A673 (cell line): ENCODE data around the gene USP27X. TPM values are rescaled to one million over a fixed set of nuclear protein-coding genes. Genes with fewer than 3 reads are reported as not detected.

ENCODE experiments used
- BruUV-seq: library from RNA; stranded (reverse); fragments of 400-500 nt; replicated peaks from 2 replicates; lab custom pipeline; 2021; lab: Mats Ljungman, UMichigan
- CTCF ChIA-PET: fragments of 300-600 bp; sonication (Branson Sonifier 250); formaldehyde crosslinking; loops from one replicate; lab custom pipeline; 2022; ENCODE audit warnings: antibody characterized with exemption; lab: Charles Lee
- POLR2A ChIA-PET: fragments of 300-600 bp; sonication (Branson Sonifier 250); formaldehyde crosslinking; loops from one replicate; lab custom pipeline; 2022; ENCODE audit warnings: antibody characterized with exemption; ENCODE audit not compliant: low non-redundant PET; lab: Charles Lee
- DNase-seq: peaks from one replicate; pipeline ENCODE4 v3.0.0-alpha.2; 2015; ENCODE audit warnings: low spot score
- H3K27ac ChIP-seq: fragments of 200-600 bp; sonication (generic); 2 replicates; pipeline ENCODE4 v1.5.1; 2016; ENCODE audit warnings: mixed run types, low read depth, mild to moderate bottlenecking, mixed read lengths, antibody characterized with exemption, low read length; ENCODE audit not compliant: poor library complexity, severe bottlenecking
- H3K27me3 ChIP-seq: fragments of 200-600 bp; sonication (generic); replicated peaks from 2 replicates; pipeline ENCODE4 v1.6.1; 2017; ENCODE audit warnings: mixed run types, low read depth, mild to moderate bottlenecking, mixed read lengths, antibody characterized with exemption, low read length; ENCODE audit not compliant: insufficient read depth, poor library complexity
- H3K36me3 ChIP-seq: fragments of 200-600 bp; sonication (generic); 2 replicates; pipeline ENCODE4 v1.6.1; 2016; ENCODE audit warnings: mixed run types, mild to moderate bottlenecking, mixed read lengths, antibody characterized with exemption, low read length; ENCODE audit not compliant: insufficient read depth, poor library complexity, severe bottlenecking
- H3K4me1 ChIP-seq: fragments of 200-600 bp; sonication (generic); 2 replicates; pipeline ENCODE4 v1.6.1; 2017; ENCODE audit warnings: mixed run types, mild to moderate bottlenecking, mixed read lengths, antibody characterized with exemption, low read length; ENCODE audit not compliant: insufficient read depth, poor library complexity, severe bottlenecking
- H3K4me3 ChIP-seq: fragments of 200-600 bp; sonication (generic); 2 replicates; pipeline ENCODE4 v1.5.1; 2016; ENCODE audit warnings: low read depth, mixed run types, mild to moderate bottlenecking, mixed read lengths, low read length; ENCODE audit not compliant: poor library complexity, severe bottlenecking
- H3K9me3 ChIP-seq: fragments of 200-600 bp; sonication (generic); 2 replicates; pipeline ENCODE4 v1.6.1; 2016; ENCODE audit warnings: mixed run types, low read depth, mild to moderate bottlenecking, mixed read lengths, antibody characterized with exemption, low read length; ENCODE audit not compliant: poor library complexity, severe bottlenecking
- EZH2 ChIP-seq: fragments of 200-600 bp; sonication (generic); IDR thresholded peaks from 2 replicates; pipeline ENCODE4 v1.6.1; 2017; ENCODE audit warnings: borderline replicate concordance, low read depth, mild to moderate bottlenecking, mixed read lengths, antibody characterized with exemption, low read length; ENCODE audit not compliant: poor library complexity, severe bottlenecking
- intact Hi-C: fragments of 100-400 bp; cut with micrococcal nuclease; formaldehyde crosslinking; loops from one replicate; pipeline ENCODE4 v1.10.0; 2022; ENCODE audit not compliant: unreplicated experiment
- total RNA-seq: library from RNA; stranded (reverse); gene quantifications from 2 replicates; pipeline ENCODE4 v1.2.3, GENCODE V29; 2021
- TF ChIP-seq, protein P1 (sequence below): fragments of 300-800, 200-600 bp; sonication (generic); conservative IDR thresholded peaks from 2 replicates; pipeline ENCODE4 v1.5.1; 2017; ENCODE audit warnings: low read depth, mild to moderate bottlenecking, antibody characterized with exemption, low read length, moderate library complexity, mixed read lengths

USP27X gene
- total RNA-seq, 1 experiment from 2014 or later = 6.7 TPM

DNA sequence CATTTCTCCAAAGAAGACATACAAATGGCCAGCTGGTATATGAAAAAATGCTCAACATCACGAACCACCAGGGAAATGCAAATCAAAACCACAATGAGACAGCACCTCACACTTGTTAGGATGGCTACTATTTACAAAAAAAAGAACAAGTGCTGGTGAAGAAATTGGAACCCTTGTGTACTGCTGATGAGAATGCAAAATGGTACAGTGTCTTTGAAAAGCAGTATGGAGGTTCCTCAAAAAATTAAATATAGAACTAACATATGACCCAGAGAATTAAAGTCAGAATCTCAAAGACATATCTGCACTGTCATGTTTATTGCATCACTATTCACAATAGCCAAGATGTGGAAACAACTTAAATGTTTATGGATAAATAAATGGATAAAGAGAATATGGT, 29.3 kb upstream of the USP27X start:
- no peaks in the 10 kb centered on the region for H3K36me3 ChIP-seq
- H3K27ac ChIP-seq = no peak overlapping the region
- no peaks in the 10 kb centered on the region for H3K9me3 ChIP-seq
- no TSS peak for BruUV-seq
- CTCF ChIA-PET = no interaction called here
- TF ChIP-seq EZH2 = no peak
- TF ChIP-seq, protein P1, sequence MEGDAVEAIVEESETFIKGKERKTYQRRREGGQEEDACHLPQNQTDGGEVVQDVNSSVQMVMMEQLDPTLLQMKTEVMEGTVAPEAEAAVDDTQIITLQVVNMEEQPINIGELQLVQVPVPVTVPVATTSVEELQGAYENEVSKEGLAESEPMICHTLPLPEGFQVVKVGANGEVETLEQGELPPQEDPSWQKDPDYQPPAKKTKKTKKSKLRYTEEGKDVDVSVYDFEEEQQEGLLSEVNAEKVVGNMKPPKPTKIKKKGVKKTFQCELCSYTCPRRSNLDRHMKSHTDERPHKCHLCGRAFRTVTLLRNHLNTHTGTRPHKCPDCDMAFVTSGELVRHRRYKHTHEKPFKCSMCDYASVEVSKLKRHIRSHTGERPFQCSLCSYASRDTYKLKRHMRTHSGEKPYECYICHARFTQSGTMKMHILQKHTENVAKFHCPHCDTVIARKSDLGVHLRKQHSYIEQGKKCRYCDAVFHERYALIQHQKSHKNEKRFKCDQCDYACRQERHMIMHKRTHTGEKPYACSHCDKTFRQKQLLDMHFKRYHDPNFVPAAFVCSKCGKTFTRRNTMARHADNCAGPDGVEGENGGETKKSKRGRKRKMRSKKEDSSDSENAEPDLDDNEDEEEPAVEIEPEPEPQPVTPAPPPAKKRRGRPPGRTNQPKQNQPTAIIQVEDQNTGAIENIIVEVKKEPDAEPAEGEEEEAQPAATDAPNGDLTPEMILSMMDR = no peak
- H3K4me3 ChIP-seq = no peak overlapping the region
- intact Hi-C loops = no loop called here
- no peaks in the 10 kb centered on the region for H3K27me3 ChIP-seq
- H3K4me1 ChIP-seq = no peaks in the 10 kb centered on the region
- DNase-seq = no peak
- POLR2A ChIA-PET = no interaction called here

GRCh38 chrX:49853661-49854060, 25.6 kb upstream of the USP27X start:
- no peak for TF ChIP-seq EZH2
- TF ChIP-seq, protein P1 = no peak
- H3K36me3 ChIP-seq = no peaks in the 10 kb centered on the region
- H3K4me3 ChIP-seq = no peak overlapping the region
- DNase-seq = no peak
- BruUV-seq = no TSS peak
- no peak overlapping the region for H3K27ac ChIP-seq
- POLR2A ChIA-PET = no interaction called here
- no peaks in the 10 kb centered on the region for H3K27me3 ChIP-seq
- no peaks in the 10 kb centered on the region for H3K4me1 ChIP-seq
- CTCF ChIA-PET = no interaction called here
- no peaks in the 10 kb centered on the region for H3K9me3 ChIP-seq
- intact Hi-C loops = no loop called here

DNA sequence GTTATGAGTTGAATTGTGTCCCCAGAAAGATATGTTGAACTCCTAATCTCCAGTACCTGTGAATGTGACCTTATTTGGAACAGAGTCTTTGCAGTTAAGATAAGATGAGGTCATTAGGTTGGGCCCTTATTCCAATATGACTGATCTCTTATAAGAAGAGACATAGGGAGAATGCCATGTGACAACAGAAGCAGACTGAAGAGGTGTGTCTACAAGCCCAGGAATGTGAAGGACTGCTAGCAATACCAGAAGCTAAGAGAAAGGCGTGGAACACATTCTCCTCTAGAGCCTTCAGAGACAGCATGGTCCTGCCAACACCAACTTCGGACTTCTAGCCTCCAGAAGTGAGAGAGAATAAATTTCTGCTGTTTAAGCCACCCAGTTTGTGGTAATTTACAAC, 22.5 kb upstream of the USP27X start:
- BruUV-seq = no TSS peak
- TF ChIP-seq EZH2 = no peak
- TF ChIP-seq, protein P1 = no peak
- POLR2A ChIA-PET = no interaction called here
- H3K27me3 ChIP-seq = no peaks in the 10 kb centered on the region
- no peaks in the 10 kb centered on the region for H3K4me1 ChIP-seq
- no peak overlapping the region for H3K4me3 ChIP-seq
- no peaks in the 10 kb centered on the region for H3K9me3 ChIP-seq
- DNase-seq = no peak
- no peak overlapping the region for H3K27ac ChIP-seq
- CTCF ChIA-PET = no interaction called here
- no peaks in the 10 kb centered on the region for H3K36me3 ChIP-seq
- intact Hi-C loops = no loop called here
